ENCODE results near the gene USP9X. TPM values are rescaled to one million over a fixed set of nuclear protein-coding genes. Genes with fewer than 3 reads are reported as not detected.
A peak's percentile ranks its signal among the peaks of the same experiment; 100 is the strongest.

USP9X gene
- total and polyA plus RNA-seq, 9 of the 15 experiments (the other 6 are each of a cell fraction or from before 2014, with no cell fraction given), result 10.9 to 47.8 (median 29.5) TPM

DNA sequence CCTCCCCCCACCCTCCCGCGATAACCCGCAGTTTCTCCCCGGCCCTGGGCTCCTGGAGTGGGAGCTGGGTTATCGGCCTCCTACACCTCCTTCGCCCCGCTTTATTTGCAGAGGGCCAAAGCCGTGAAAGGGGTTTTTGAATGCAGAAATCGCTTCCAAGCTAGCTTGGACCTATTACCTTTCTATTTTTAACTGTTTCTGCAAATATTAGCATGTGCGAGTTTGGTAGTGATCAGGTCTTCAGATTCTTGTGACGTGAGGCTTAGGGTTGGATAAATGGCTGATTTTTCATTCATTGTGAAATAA, 1.3 kb downstream of the USP9X start (continued):
- TF ChIP-seq, protein P1, sequence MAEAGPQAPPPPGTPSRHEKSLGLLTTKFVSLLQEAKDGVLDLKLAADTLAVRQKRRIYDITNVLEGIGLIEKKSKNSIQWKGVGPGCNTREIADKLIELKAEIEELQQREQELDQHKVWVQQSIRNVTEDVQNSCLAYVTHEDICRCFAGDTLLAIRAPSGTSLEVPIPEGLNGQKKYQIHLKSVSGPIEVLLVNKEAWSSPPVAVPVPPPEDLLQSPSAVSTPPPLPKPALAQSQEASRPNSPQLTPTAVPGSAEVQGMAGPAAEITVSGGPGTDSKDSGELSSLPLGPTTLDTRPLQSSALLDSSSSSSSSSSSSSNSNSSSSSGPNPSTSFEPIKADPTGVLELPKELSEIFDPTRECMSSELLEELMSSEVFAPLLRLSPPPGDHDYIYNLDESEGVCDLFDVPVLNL (CRISPR knock-in tag; IDR thresholded peaks at IDR 0.05; ENCODE audit: low read depth), result no peak
- TF ChIP-seq CBFA2T3 (IDR thresholded peaks at IDR 0.05), result peak; percentile 69
- TF ChIP-seq KHSRP (IDR thresholded peaks at IDR 0.05), result no peak
- TF ChIP-seq, protein P2, sequence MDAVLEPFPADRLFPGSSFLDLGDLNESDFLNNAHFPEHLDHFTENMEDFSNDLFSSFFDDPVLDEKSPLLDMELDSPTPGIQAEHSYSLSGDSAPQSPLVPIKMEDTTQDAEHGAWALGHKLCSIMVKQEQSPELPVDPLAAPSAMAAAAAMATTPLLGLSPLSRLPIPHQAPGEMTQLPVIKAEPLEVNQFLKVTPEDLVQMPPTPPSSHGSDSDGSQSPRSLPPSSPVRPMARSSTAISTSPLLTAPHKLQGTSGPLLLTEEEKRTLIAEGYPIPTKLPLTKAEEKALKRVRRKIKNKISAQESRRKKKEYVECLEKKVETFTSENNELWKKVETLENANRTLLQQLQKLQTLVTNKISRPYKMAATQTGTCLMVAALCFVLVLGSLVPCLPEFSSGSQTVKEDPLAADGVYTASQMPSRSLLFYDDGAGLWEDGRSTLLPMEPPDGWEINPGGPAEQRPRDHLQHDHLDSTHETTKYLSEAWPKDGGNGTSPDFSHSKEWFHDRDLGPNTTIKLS (IDR thresholded peaks at IDR 0.05; ENCODE audit: borderline replicate concordance, low read depth), result no peak
- TF ChIP-seq MEF2A (IDR thresholded peaks at IDR 0.05; ENCODE audit: control insufficient read depth, low read depth, low read length), result no peak
- TF ChIP-seq SMARCE1 (IDR thresholded peaks at IDR 0.05), result no peak
- TF ChIP-seq, protein P3, sequence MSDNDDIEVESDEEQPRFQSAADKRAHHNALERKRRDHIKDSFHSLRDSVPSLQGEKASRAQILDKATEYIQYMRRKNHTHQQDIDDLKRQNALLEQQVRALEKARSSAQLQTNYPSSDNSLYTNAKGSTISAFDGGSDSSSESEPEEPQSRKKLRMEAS (CRISPR knock-in tag; IDR thresholded peaks at IDR 0.05), result no peak
- TF ChIP-seq, protein P4, sequence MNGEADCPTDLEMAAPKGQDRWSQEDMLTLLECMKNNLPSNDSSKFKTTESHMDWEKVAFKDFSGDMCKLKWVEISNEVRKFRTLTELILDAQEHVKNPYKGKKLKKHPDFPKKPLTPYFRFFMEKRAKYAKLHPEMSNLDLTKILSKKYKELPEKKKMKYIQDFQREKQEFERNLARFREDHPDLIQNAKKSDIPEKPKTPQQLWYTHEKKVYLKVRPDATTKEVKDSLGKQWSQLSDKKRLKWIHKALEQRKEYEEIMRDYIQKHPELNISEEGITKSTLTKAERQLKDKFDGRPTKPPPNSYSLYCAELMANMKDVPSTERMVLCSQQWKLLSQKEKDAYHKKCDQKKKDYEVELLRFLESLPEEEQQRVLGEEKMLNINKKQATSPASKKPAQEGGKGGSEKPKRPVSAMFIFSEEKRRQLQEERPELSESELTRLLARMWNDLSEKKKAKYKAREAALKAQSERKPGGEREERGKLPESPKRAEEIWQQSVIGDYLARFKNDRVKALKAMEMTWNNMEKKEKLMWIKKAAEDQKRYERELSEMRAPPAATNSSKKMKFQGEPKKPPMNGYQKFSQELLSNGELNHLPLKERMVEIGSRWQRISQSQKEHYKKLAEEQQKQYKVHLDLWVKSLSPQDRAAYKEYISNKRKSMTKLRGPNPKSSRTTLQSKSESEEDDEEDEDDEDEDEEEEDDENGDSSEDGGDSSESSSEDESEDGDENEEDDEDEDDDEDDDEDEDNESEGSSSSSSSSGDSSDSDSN (IDR thresholded peaks at IDR 0.05; ENCODE audit: borderline replicate concordance in 1 of 2, low read depth in 2 of 2, low read length in 2 of 2), result peak; percentile 94 to 95
- no peak for TF ChIP-seq NFYB (IDR thresholded peaks at IDR 0.05; ENCODE audit: extremely low read depth, insufficient read length)
- TF ChIP-seq, protein P5, sequence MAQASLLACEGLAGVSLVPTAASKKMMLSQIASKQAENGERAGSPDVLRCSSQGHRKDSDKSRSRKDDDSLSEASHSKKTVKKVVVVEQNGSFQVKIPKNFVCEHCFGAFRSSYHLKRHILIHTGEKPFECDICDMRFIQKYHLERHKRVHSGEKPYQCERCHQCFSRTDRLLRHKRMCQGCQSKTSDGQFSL (CRISPR knock-in tag; IDR thresholded peaks at IDR 0.05), result no peak; the same call in 1 of the 2 replicates
- TF ChIP-seq, protein P5 (tag; IDR thresholded peaks at IDR 0.05), result peak in 1 of 2 experiments; percentile 80; a peak in 2 of 4 replicates
- no peak for TF ChIP-seq SAP30 (IDR thresholded peaks at IDR 0.05; ENCODE audit: borderline replicate concordance, insufficient read depth, low read depth, low read length, poor library complexity, severe bottlenecking)
- no peak for TF ChIP-seq CAMTA2 (CRISPR knock-in tag; conservative IDR thresholded peaks at IDR 0.05)
- TF ChIP-seq PTBP1 (IDR thresholded peaks at IDR 0.05; ENCODE audit: low read depth, low read length), result no peak
- TF ChIP-seq, protein P6, sequence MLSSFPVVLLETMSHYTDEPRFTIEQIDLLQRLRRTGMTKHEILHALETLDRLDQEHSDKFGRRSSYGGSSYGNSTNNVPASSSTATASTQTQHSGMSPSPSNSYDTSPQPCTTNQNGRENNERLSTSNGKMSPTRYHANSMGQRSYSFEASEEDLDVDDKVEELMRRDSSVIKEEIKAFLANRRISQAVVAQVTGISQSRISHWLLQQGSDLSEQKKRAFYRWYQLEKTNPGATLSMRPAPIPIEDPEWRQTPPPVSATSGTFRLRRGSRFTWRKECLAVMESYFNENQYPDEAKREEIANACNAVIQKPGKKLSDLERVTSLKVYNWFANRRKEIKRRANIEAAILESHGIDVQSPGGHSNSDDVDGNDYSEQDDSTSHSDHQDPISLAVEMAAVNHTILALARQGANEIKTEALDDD (IDR thresholded peaks at IDR 0.05), result peak; percentile 67
- no peak for TF ChIP-seq TCF7L2 (IDR thresholded peaks at IDR 0.05; ENCODE audit: low read depth, low read length)
- no peak for TF ChIP-seq ZNF140 (CRISPR knock-in tag; IDR thresholded peaks at IDR 0.05)
- peak; percentile 90 for TF ChIP-seq CHD2 (IDR thresholded peaks at IDR 0.05; ENCODE audit: low read depth, low read length)
- TF ChIP-seq XRCC5 (IDR thresholded peaks at IDR 0.05; ENCODE audit: low read depth, low read length), result no peak
- no peak for TF ChIP-seq ZNF175 (CRISPR knock-in tag; IDR thresholded peaks at IDR 0.05; ENCODE audit: low read depth)
- TF ChIP-seq MAFF (IDR thresholded peaks at IDR 0.05; ENCODE audit: low read length), result no peak
- no peak for TF ChIP-seq ZNF408 (CRISPR knock-in tag; IDR thresholded peaks at IDR 0.05; ENCODE audit: low read depth)
- TF ChIP-seq ZNF212 (CRISPR knock-in tag; IDR thresholded peaks at IDR 0.05), result no peak
